HCT116 (cell line): ENCODE measurements around the gene CDK5RAP1. TPM values are rescaled to one million over a fixed set of nuclear protein-coding genes. Genes with fewer than 3 reads are reported as not detected.

ENCODE experiments used
- ATAC-seq: fragments of 200-7000 bp; cut with Tn5 transposase; 2 replicates; pipeline ENCODE4 v1.9.1; 2020; ENCODE audit warnings: mild to moderate bottlenecking, moderate library complexity
- BruUV-seq: library from RNA; stranded (reverse); fragments of 400-500 nt; replicated peaks from 2 replicates; lab custom pipeline; 2021; lab: Mats Ljungman, UMichigan
- CTCF ChIA-PET: fragments of 300-600 bp; sonication (Branson Sonifier 250); formaldehyde crosslinking; loops from one replicate; lab custom pipeline; 2021; ENCODE audit warnings: antibody characterized with exemption; lab: Charles Lee
- POLR2A ChIA-PET: fragments of 300-600, 350-600 bp; sonication (Branson Sonifier 250); formaldehyde crosslinking; loops from one replicate; lab custom pipeline; 2021; ENCODE audit warnings: antibody characterized with exemption; lab: Charles Lee
- RAD21 ChIA-PET, 2 experiments: fragments of 300-600 bp; sonication (Branson Sonifier 250); formaldehyde crosslinking; loops; one replicate each; lab custom pipeline; 2023; ENCODE audit warnings: low total read pairs in 2 of 2; ENCODE audit not compliant: uncharacterized antibody in 2 of 2, unreplicated experiment in 2 of 2, low non-redundant PET in 1 of 2; lab: Charles Lee
- DNase-seq: peaks from one replicate; pipeline ENCODE4 v3.0.0-alpha.2; 2010; ENCODE audit warnings: low read depth, low spot score
- H2AFZ ChIP-seq: fragments of 200-600 bp; shearing (Covaris generic), sonication (generic); 2 replicates; pipeline ENCODE4 v1.6.1; 2017; ENCODE audit warnings: low read depth, mixed run types, mixed read lengths, antibody characterized with exemption, low read length; ENCODE audit not compliant: poor library complexity, severe bottlenecking
- H3K27ac ChIP-seq: 2 replicates; pipeline ENCODE4 v1.5.1; 2012; ENCODE audit warnings: low read depth, low read length
- H3K27me3 ChIP-seq: fragments of 200-600 bp; sonication (generic); 2 replicates; pipeline ENCODE4 v1.6.1; 2016; ENCODE audit warnings: mixed run types, low read length, mixed read lengths; ENCODE audit not compliant: insufficient read depth
- H3K36me3 ChIP-seq, 2 experiments: fragments of 200-500 bp in 1 of 2; fragments of 200-600 bp in 1 of 2; sonication (Bioruptor generic) in 1 of 2; sonication (generic) in 1 of 2; 2 replicates each; pipeline versions ENCODE4 v1.5.1 to v1.6.1; 2014 to 2016; ENCODE audit warnings: low read length in 2 of 2, inconsistent platforms in 1 of 2, mixed read lengths in 1 of 2, mixed run types in 1 of 2; ENCODE audit not compliant: insufficient read depth in 2 of 2, control insufficient read depth in 1 of 2
- H3K4me1 ChIP-seq, 2 experiments: fragments of 200-600 bp in 1 of 2; sonication (generic) in 1 of 2; 2 replicates each; pipeline versions ENCODE4 v1.5.1 to v1.6.1; 2012 to 2017; ENCODE audit warnings: low read length in 2 of 2, inconsistent platforms in 1 of 2, mild to moderate bottlenecking in 1 of 2, mixed read lengths in 1 of 2, mixed run types in 1 of 2, moderate library complexity in 1 of 2; ENCODE audit not compliant: insufficient read depth in 2 of 2, control insufficient read depth in 1 of 2
- H3K4me2 ChIP-seq: fragments of 200-600 bp; sonication (generic); 2 replicates; pipeline ENCODE4 v1.6.1; 2017; ENCODE audit warnings: mixed run types, low read length, mixed read lengths
- H3K4me3 ChIP-seq, 2 experiments: fragments of 200-600 bp in 1 of 2; sonication (generic) in 1 of 2; replicated peaks in 1 of 2; 2 replicates each; pipeline ENCODE4 v1.5.1; 2011 to 2016; ENCODE audit warnings: low read length in 2 of 2, control low read depth in 1 of 2, low read depth in 1 of 2, mild to moderate bottlenecking in 1 of 2, mixed read lengths in 1 of 2, mixed run types in 1 of 2
- H3K79me2 ChIP-seq: fragments of 200-600 bp; sonication (generic); 2 replicates; pipeline ENCODE4 v1.6.1; 2017; ENCODE audit warnings: mild to moderate bottlenecking, mixed run types, low read length, moderate library complexity, mixed read lengths; ENCODE audit not compliant: insufficient read depth
- H3K9ac ChIP-seq: fragments of 200-600 bp; sonication (generic); 2 replicates; pipeline ENCODE4 v1.6.1; 2016; ENCODE audit warnings: low read length, mixed read lengths
- H3K9me2 ChIP-seq: fragments of 200-600 bp; sonication (generic), shearing (Covaris generic); 2 replicates; pipeline ENCODE4 v1.6.1; 2017; ENCODE audit warnings: mixed run types, mild to moderate bottlenecking, moderate library complexity; ENCODE audit not compliant: insufficient read depth
- H3K9me3 ChIP-seq, 2 experiments: fragments of 200-500 bp in 1 of 2; fragments of 200-600 bp in 1 of 2; sonication (Bioruptor generic) in 1 of 2; sonication (generic) in 1 of 2; 2 replicates each; pipeline ENCODE4 v1.6.1; 2014 to 2017; ENCODE audit warnings: low read length in 2 of 2, mixed read lengths in 2 of 2, inconsistent platforms in 1 of 2, low read depth in 1 of 2, mild to moderate bottlenecking in 1 of 2, mixed run types in 1 of 2, moderate library complexity in 1 of 2; ENCODE audit not compliant: control insufficient read depth in 1 of 2, insufficient read depth in 1 of 2
- H4K20me1 ChIP-seq: fragments of 200-600 bp; sonication (generic), shearing (Covaris generic); 2 replicates; pipeline ENCODE4 v1.6.1; 2017; ENCODE audit warnings: mixed run types, mild to moderate bottlenecking, moderate library complexity; ENCODE audit not compliant: insufficient read depth
- CBX3 ChIP-seq: IDR thresholded peaks from 2 replicates; pipeline ENCODE4 v1.6.1; 2012; ENCODE audit warnings: low read depth
- EGR1 ChIP-seq: IDR thresholded peaks from 2 replicates; pipeline ENCODE4 v1.6.1; 2012; ENCODE audit warnings: low read depth
- ELF1 ChIP-seq: IDR thresholded peaks from 2 replicates; pipeline ENCODE4 v1.6.1; 2012; ENCODE audit warnings: low read depth, borderline replicate concordance
- EZH2 ChIP-seq: fragments of 200-600 bp; sonication (generic); IDR thresholded peaks from 2 replicates; pipeline ENCODE4 v1.6.1; 2017; ENCODE audit warnings: antibody characterized with exemption, mixed run types
- EZH2phosphoT487 ChIP-seq: fragments of 200-600 bp; IDR thresholded peaks from 2 replicates; pipeline ENCODE4 v1.6.1; 2018; ENCODE audit warnings: antibody characterized with exemption, borderline replicate concordance
- POLR2AphosphoS5 ChIP-seq: IDR thresholded peaks from 2 replicates; pipeline ENCODE4 v1.6.1; 2011; ENCODE audit warnings: mild to moderate bottlenecking, low read depth, low read length, moderate library complexity
- RAD21 ChIP-seq: IDR thresholded peaks from 2 replicates; pipeline ENCODE4 v1.6.1; 2012; ENCODE audit warnings: low read depth, mild to moderate bottlenecking
- SIN3A ChIP-seq: IDR thresholded peaks from 2 replicates; pipeline ENCODE4 v1.6.1; 2012; ENCODE audit warnings: low read depth
- SP1 ChIP-seq: IDR thresholded peaks from 2 replicates; pipeline ENCODE4 v1.6.1; 2012; ENCODE audit warnings: low read depth
- SRF ChIP-seq: IDR thresholded peaks from 2 replicates; pipeline ENCODE4 v1.6.1; 2012; ENCODE audit warnings: low read depth
- YY1 ChIP-seq: IDR thresholded peaks from 2 replicates; pipeline ENCODE4 v1.6.1; 2011; ENCODE audit warnings: low read length, low read depth, moderate library complexity, mild to moderate bottlenecking; ENCODE audit not compliant: insufficient replicate concordance; ENCODE audit errors: extremely low read depth
- intact Hi-C: fragments of 100-400 bp; cut with micrococcal nuclease; formaldehyde crosslinking; loops from 2 replicates; pipeline ENCODE4 v1.10.0; 2022
- total RNA-seq: library from RNA; stranded (reverse); gene quantifications from one replicate; pipeline ENCODE4 v1.2.1, GENCODE V29; 2021; ENCODE audit not compliant: unreplicated experiment
- TF ChIP-seq, protein P1 (sequence below): IDR thresholded peaks from 2 replicates; pipeline ENCODE4 v1.6.1; 2011; ENCODE audit warnings: mild to moderate bottlenecking, low read length, moderate library complexity; ENCODE audit not compliant: insufficient replicate concordance; ENCODE audit errors: extremely low read depth
- TF ChIP-seq, protein P2 (sequence below), 3 experiments: fragments of 200-600 bp in 1 of 3; sonication (generic) in 1 of 3; IDR thresholded peaks in 2 of 3; conservative IDR thresholded peaks in 1 of 3; 2 replicates each; pipeline ENCODE4 v1.5.1; 2012 to 2017; ENCODE audit warnings: low read depth in 2 of 3, low read length in 2 of 3, antibody characterized with exemption in 1 of 3, borderline replicate concordance in 1 of 3, control low read depth in 1 of 3, mild to moderate bottlenecking in 1 of 3, mixed read lengths in 1 of 3, mixed run types in 1 of 3, moderate library complexity in 1 of 3; ENCODE audit not compliant: insufficient read depth in 1 of 3

Gene CDK5RAP1
- total RNA-seq, 1 experiment from 2014 or later = 41.4 TPM

DNA sequence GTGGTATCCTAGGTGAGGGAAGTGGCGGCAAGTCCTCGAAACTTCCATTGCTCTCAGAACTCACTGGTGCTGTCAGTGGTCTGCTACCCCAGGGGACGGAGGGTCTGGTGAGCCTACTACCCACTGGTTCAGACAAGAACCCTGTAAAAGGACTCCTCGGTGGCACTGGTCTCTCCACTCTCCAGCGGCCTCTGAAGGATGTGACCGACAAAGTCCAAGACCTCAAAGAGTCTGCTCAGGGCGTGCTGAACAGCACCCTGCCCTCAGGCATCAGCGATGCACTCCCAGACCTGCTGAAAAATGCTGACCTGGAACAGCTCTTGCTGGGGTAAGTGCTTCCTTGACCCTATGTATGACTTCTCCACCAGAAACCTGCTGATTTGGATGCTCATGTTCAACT, 51.8 kb downstream of the CDK5RAP1 start:
- ATAC-seq (no peak), DNase-seq (no peak)
- Histone ChIP-seq H3K9me3 (no peaks in the 10 kb centered on the region), H2AFZ (no peak overlapping the region), H3K36me3 (no peaks in the 10 kb centered on the region), H3K9ac (no peak overlapping the region), H3K79me2 (no peaks in the 10 kb centered on the region), H3K27me3 (no peaks in the 10 kb centered on the region), H3K9me2 (no peaks in the 10 kb centered on the region), H3K4me1 (no peaks in the 10 kb centered on the region), H3K27ac (no peak overlapping the region), H3K4me3 (no peak overlapping the region), H3K4me2 (no peak overlapping the region), H4K20me1 (no peaks in the 10 kb centered on the region)
- ChIA-PET CTCF (no interaction called here), POLR2A (no interaction called here), RAD21 (no interaction called here)
- no TSS peak for BruUV-seq
- TF ChIP-seq CBX3 (no peak), YY1 (no peak), SP1 (no peak), RAD21 (no peak), SRF (no peak), EZH2 (no peak)
- TF ChIP-seq, protein P1, sequence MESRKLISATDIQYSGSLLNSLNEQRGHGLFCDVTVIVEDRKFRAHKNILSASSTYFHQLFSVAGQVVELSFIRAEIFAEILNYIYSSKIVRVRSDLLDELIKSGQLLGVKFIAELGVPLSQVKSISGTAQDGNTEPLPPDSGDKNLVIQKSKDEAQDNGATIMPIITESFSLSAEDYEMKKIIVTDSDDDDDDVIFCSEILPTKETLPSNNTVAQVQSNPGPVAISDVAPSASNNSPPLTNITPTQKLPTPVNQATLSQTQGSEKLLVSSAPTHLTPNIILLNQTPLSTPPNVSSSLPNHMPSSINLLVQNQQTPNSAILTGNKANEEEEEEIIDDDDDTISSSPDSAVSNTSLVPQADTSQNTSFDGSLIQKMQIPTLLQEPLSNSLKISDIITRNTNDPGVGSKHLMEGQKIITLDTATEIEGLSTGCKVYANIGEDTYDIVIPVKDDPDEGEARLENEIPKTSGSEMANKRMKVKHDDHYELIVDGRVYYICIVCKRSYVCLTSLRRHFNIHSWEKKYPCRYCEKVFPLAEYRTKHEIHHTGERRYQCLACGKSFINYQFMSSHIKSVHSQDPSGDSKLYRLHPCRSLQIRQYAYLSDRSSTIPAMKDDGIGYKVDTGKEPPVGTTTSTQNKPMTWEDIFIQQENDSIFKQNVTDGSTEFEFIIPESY = no peak
- intact Hi-C loops = no loop called here

DNA sequence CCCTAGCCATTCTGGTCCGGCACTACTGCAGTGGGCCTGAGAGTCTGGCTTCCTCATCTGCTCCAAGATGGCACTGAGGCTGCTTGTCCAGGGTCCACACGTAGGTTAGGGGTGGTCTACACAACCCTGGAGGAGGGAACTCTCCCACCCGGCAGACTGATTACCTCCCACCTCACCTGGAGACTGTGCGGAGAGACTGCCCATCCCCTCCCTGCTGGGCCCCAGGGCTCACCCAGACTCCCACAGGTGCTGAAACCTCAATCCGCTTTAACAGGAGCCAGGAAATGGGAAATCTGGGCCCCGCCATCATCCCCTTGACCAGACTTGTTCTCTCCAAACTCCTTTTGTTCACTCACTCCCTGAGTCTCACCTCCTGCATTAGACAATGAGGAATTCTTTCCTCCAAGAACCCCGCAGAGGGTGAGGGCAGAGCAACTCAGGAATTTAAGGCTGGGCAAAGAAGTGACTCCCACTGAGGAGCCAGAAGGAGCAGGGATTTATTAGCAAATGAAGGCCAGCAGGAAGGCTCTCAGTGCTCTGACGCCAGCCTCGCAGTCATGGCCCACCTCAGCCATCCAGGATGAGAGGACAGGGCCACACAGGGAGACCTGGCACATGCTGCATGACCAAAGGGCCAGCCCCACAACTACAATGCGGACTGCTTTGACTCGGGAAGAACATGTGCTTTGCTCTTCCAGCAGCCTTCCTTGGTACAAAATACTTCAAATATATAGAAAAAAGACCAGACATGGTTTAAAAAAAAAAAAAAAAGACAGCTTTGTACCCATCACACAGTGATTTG, 53.0 kb downstream of the CDK5RAP1 start:
- no peaks in the 10 kb centered on the region for H3K9me3 ChIP-seq
- no peak overlapping the region for H2AFZ ChIP-seq
- ATAC-seq (no peak), DNase-seq (no peak)
- POLR2A ChIA-PET = no interaction called here
- H4K20me1 ChIP-seq = no peaks in the 10 kb centered on the region
- no peak overlapping the region for H3K4me2 ChIP-seq
- no peaks in the 10 kb centered on the region for H3K36me3 ChIP-seq
- no peaks in the 10 kb centered on the region for H3K79me2 ChIP-seq
- H3K4me3 ChIP-seq = no peak overlapping the region
- CTCF ChIA-PET = no interaction called here
- H3K27me3 ChIP-seq = no peaks in the 10 kb centered on the region
- H3K4me1 ChIP-seq = no peaks in the 10 kb centered on the region
- BruUV-seq = no TSS peak
- no peak overlapping the region for H3K9ac ChIP-seq
- no peak overlapping the region for H3K27ac ChIP-seq
- RAD21 ChIA-PET = no interaction called here
- intact Hi-C loops = no loop called here
- H3K9me2 ChIP-seq = no peaks in the 10 kb centered on the region
- TF ChIP-seq EGR1 (no peak), ELF1 (no peak), EZH2phosphoT487 (no peak), SIN3A (no peak), POLR2AphosphoS5 (no peak), YY1 (no peak)
- TF ChIP-seq, protein P2, sequence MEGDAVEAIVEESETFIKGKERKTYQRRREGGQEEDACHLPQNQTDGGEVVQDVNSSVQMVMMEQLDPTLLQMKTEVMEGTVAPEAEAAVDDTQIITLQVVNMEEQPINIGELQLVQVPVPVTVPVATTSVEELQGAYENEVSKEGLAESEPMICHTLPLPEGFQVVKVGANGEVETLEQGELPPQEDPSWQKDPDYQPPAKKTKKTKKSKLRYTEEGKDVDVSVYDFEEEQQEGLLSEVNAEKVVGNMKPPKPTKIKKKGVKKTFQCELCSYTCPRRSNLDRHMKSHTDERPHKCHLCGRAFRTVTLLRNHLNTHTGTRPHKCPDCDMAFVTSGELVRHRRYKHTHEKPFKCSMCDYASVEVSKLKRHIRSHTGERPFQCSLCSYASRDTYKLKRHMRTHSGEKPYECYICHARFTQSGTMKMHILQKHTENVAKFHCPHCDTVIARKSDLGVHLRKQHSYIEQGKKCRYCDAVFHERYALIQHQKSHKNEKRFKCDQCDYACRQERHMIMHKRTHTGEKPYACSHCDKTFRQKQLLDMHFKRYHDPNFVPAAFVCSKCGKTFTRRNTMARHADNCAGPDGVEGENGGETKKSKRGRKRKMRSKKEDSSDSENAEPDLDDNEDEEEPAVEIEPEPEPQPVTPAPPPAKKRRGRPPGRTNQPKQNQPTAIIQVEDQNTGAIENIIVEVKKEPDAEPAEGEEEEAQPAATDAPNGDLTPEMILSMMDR (IDR thresholded peaks at IDR 0.05 in 2 of 3, conservative IDR thresholded peaks at IDR 0.05 in 1 of 3; ENCODE audit: borderline replicate concordance in 1 of 3, insufficient read depth in 1 of 3, low read depth in 2 of 3, low read length in 2 of 3) = no peak
- TF ChIP-seq, protein P1 = no peak
